ENCODE measurements around the gene SDR42E2. TPM values are rescaled to one million over a fixed set of nuclear protein-coding genes. Genes with fewer than 3 reads are reported as not detected.

Gene SDR42E2
- total and polyA plus RNA-seq, 2 donors from 2014 or later = not detected

DNA sequence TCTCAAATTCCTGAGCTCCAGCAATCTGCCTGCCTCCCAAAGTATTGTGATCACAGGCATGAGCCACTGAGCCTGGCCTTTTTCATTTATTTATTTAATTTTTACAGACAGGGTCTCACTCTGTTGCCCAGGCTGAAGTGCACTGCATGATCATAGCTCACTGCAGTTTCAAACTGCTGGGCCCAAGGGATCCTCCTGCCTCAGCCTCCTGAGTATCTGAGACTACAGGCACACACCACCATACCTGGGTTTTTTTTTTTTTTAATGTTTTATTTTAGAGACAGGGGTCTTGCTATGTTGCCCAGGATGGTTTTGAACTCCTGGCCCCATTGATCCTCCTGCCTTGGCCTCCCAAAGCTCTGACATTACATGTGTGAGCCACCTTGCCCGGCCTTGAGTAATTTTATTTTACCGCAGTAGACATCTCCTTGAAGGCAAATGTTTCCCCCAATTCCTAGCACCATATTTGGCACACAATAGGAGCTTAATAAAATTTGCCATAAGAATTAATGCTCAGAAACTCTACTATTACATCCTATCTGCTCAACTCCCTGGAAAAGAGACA, 41.9 kb downstream of the SDR42E2 start:
- no peak overlapping the region for H3K4me3 ChIP-seq (ENCODE audit: low read length in 3 of 3)
- FAIRE-seq (no peak), DNase-seq (no peak)
- H3K9me3 ChIP-seq (ENCODE audit: control insufficient read depth in 2 of 3, insufficient read depth in 1 of 3, low read length in 3 of 3) = no peaks in the 10 kb centered on the region
- TF ChIP-seq, protein P1, sequence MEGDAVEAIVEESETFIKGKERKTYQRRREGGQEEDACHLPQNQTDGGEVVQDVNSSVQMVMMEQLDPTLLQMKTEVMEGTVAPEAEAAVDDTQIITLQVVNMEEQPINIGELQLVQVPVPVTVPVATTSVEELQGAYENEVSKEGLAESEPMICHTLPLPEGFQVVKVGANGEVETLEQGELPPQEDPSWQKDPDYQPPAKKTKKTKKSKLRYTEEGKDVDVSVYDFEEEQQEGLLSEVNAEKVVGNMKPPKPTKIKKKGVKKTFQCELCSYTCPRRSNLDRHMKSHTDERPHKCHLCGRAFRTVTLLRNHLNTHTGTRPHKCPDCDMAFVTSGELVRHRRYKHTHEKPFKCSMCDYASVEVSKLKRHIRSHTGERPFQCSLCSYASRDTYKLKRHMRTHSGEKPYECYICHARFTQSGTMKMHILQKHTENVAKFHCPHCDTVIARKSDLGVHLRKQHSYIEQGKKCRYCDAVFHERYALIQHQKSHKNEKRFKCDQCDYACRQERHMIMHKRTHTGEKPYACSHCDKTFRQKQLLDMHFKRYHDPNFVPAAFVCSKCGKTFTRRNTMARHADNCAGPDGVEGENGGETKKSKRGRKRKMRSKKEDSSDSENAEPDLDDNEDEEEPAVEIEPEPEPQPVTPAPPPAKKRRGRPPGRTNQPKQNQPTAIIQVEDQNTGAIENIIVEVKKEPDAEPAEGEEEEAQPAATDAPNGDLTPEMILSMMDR (IDR thresholded peaks at IDR 0.05; ENCODE audit: borderline replicate concordance, extremely low read depth, insufficient read depth) = no peak
- H3K9ac ChIP-seq (ENCODE audit: low read length in 3 of 3) = no peak overlapping the region
- H3K27ac ChIP-seq (ENCODE audit: low read depth in 2 of 2, low read length in 2 of 2) = no peak overlapping the region
- intact Hi-C loops (cut with DNase I) = no loop called here
- H3K36me3 ChIP-seq (ENCODE audit: control insufficient read depth in 2 of 3, insufficient read depth in 3 of 3, low read length in 3 of 3) = no peaks in the 10 kb centered on the region
- peaks cover 0 to 4% (median 3%) of the 10 kb centered on the region in 3 donors for H3K4me1 ChIP-seq (ENCODE audit: control insufficient read depth in 2 of 3, insufficient read depth in 2 of 3, low read depth in 1 of 3, low read length in 3 of 3)
- no peaks in the 10 kb centered on the region for H3K27me3 ChIP-seq (ENCODE audit: control insufficient read depth, insufficient read depth, low read length)

DNA sequence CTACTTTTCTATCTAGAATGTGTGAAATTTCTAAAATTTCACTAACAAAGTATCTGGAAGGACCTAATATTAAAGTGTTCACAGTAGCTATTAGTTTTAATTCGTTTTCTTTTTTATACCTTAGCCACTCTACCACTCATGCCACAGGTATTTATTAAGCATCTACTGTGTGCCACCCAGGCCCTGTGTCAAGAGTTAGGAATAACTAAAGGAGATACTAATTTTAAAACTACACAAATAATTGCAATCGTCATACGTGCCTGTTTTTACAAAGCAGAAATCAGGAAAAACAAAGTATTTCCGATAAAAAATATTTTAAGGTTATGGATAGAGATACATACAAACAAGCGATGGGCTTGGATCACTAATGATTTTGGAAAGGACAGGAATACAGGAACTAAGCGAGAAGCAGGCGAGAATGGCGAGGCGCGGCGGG, 43.3 kb downstream of the SDR42E2 start:
- Histone ChIP-seq H3K9me3 (ENCODE audit: control insufficient read depth in 2 of 3, insufficient read depth in 1 of 3, low read length in 3 of 3) (no peaks in the 10 kb centered on the region), H3K9ac (ENCODE audit: low read length in 3 of 3) (peak overlapping the region; percentile 37 to 57 (median 37)), H3K4me1 (ENCODE audit: control insufficient read depth in 2 of 3, insufficient read depth in 2 of 3, low read depth in 1 of 3, low read length in 3 of 3) (peaks cover 0 to 4% (median 3%) of the 10 kb centered on the region in 3 donors), H3K4me3 (ENCODE audit: low read length in 3 of 3) (peak overlapping the region; percentile 48 to 65 (median 61)), H3K27me3 (ENCODE audit: control insufficient read depth, insufficient read depth, low read length) (no peaks in the 10 kb centered on the region), H3K27ac (ENCODE audit: low read depth in 2 of 2, low read length in 2 of 2) (peak overlapping the region; percentile 77 to 89), H3K36me3 (ENCODE audit: control insufficient read depth in 2 of 3, insufficient read depth in 3 of 3, low read length in 3 of 3) (no peaks in the 10 kb centered on the region)
- DNase-seq (no peak), FAIRE-seq (no peak)
- TF ChIP-seq, protein P1 (IDR thresholded peaks at IDR 0.05; ENCODE audit: borderline replicate concordance, extremely low read depth, insufficient read depth) = no peak
- intact Hi-C loops (cut with DNase I) = no loop called here

DNA sequence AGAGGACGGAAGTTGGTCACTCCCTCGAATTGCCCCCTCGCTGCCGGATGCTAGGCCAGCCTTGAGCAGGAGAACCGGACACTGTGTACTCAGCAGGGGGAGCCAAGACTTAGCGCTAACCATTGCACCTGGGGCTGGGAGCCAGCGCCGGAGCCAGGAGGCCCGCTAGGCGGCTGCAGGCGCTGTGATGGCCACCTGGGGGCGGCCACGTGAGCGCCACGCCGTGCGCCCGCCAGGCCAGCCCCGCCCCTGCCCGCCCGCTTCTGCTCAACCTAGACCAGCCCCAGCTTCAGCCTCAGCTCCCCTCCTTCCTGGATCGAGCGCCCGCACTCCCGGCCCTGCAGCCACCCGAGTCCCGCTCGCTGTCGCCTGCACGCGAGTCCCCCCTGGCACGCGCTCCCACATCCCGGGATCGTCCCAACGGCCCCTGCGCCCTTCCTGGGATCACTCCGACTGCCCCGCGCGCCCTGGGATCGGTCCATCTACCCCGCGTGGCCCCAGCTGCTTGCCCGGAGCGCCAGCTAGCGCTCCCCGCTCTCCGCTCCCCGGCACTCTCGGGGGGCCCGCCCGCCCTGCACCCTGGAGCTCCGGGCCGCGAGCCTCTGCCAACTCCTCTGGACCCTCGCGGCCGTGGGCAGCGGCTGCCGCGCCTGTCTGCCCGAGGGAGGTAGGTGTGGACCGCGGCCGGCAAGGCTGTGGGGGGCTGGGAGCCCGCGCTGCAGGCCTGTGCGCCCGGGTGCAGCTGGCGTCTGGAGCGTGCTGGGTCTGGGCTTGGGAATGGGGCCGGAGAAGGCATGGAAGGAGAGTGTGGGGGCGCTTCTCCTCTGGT, 43.9 kb downstream of the SDR42E2 start, which contains the start of gene EEF2K:
Gene EEF2K, plus strand, starts transcription at position 266 of the 829 bp plus-strand sequence. CDS start 19,452 bp downstream, outside the sequence.
- H3K27ac ChIP-seq (ENCODE audit: low read depth in 2 of 2, low read length in 2 of 2) = peak within 1 kb of the TSS; percentile 77 to 89
- peak within 1 kb of the TSS; percentile 48 to 65 (median 65) for H3K4me3 ChIP-seq (ENCODE audit: low read length in 3 of 3)
- TF ChIP-seq, protein P1 (IDR thresholded peaks at IDR 0.05; ENCODE audit: borderline replicate concordance, extremely low read depth, insufficient read depth) = peak; percentile 82
- no peak for FAIRE-seq
- peak within 1 kb of the TSS; percentile 54 to 76 (median 57) for H3K9ac ChIP-seq (ENCODE audit: low read length in 3 of 3)
- intact Hi-C loops (cut with DNase I) = no loop called here
- peaks cover 0 to 4% (median 3%) of the 10 kb centered on the region in 3 donors for H3K4me1 ChIP-seq (ENCODE audit: control insufficient read depth in 2 of 3, insufficient read depth in 2 of 3, low read depth in 1 of 3, low read length in 3 of 3)
- no peaks in the 10 kb centered on the region for H3K9me3 ChIP-seq (ENCODE audit: control insufficient read depth in 2 of 3, insufficient read depth in 1 of 3, low read length in 3 of 3)
- peak; percentile 95 to 98 (median 97) for DNase-seq
- H3K27me3 ChIP-seq (ENCODE audit: control insufficient read depth, insufficient read depth, low read length) = no peaks in the 10 kb centered on the region
- no peaks in the 10 kb centered on the region for H3K36me3 ChIP-seq (ENCODE audit: control insufficient read depth in 2 of 3, insufficient read depth in 3 of 3, low read length in 3 of 3)

All from kidney (tissue), 14 donors.